Epithelial cell of proximal tubule (primary cell): Measurements from ENCODE around the gene LUC7L. TPM values are rescaled to one million over a fixed set of nuclear protein-coding genes. Genes with fewer than 3 reads are reported as not detected.
A peak's percentile ranks its signal among the peaks of the same experiment; 100 is the strongest.
"Not testable (repeated sequence)": the region's sequence is repeated elsewhere in the genome, so short reads cannot be mapped to it uniquely, and the experiment has no call there.

Source experiments
- DNase-seq: peaks from one replicate; pipeline ENCODE4 v3.0.0-alpha.2; 2011; ENCODE audit warnings: low read depth
- H3K4me3 ChIP-seq: 2 replicates; pipeline ENCODE4 v1.5.1; 2011; ENCODE audit warnings: low read depth, mild to moderate bottlenecking, low read length
- CTCF ChIP-seq: conservative IDR thresholded peaks from 2 replicates; pipeline ENCODE4 v1.5.1; 2012; ENCODE audit warnings: low read depth, mild to moderate bottlenecking, low read length
- total RNA-seq: library from RNA; depleted of rRNA; stranded (reverse); fragments of >200 nt; gene quantifications from 2 replicates; pipeline ENCODE4 v1.2.3, GENCODE V29; 2015

LUC7L gene
- total RNA-seq, 1 donor from 2014 or later, result 77.6 TPM

- DNase-seq, result no peak
- no peak overlapping the region for H3K4me3 ChIP-seq
- no peak for TF ChIP-seq CTCF
Observed at GRCh38 chr16:240559-240958, 11.3 kb upstream of the LUC7L start.

GRCh38 chr16:239948-240277 lies 10.7 kb upstream of the LUC7L start:
- DNase-seq, result no peak
- TF ChIP-seq CTCF, result no peak
- no peak overlapping the region for H3K4me3 ChIP-seq

GRCh38 chr16:234468-235305 lies 5.4 kb upstream of the LUC7L start, which contains the start of gene FAM234A:
Gene FAM234A (plus strand): TSS chr16:234821. CDS start chr16:254414, 19,593 bp downstream.
- DNase-seq, result no peak
- peak; percentile 49 for TF ChIP-seq CTCF

GRCh38 chr16:230949-231348 lies 1.7 kb upstream of the LUC7L start:
- H3K4me3 ChIP-seq, result no peak overlapping the region
- no peak for TF ChIP-seq CTCF
- DNase-seq, result no peak

More at GRCh38 chr16:234468-235305, 5.4 kb upstream of the LUC7L start, which contains the start of gene FAM234A:
- H3K4me3 ChIP-seq, result peak within 1 kb of the TSS; percentile 99

- DNase-seq, H3K4me3 ChIP-seq: not testable (repeated sequence)
Observed at GRCh38 chr16:230351-230750, 1.1 kb upstream of the LUC7L start.

- H3K4me3 ChIP-seq, result peak overlapping the region; percentile 89
- DNase-seq, result no peak
- no peak for TF ChIP-seq CTCF
Observed at GRCh38 chr16:229731-230281, 557 bp upstream of the LUC7L start.

GRCh38 chr16:228151-228851 lies 948 bp downstream of the LUC7L start:
- no peak for DNase-seq
- no peak for TF ChIP-seq CTCF
- peak overlapping the region; percentile 89 for H3K4me3 ChIP-seq
